Kidney (tissue), 14 donors: ENCODE results near the gene WDR44. TPM values are rescaled to one million over a fixed set of nuclear protein-coding genes. Genes with fewer than 3 reads are reported as not detected.

Source experiments
- DNase-seq, 5 donors: peaks; one replicate each; pipeline ENCODE4 v3.0.0-alpha.2; 2013 to 2020
- FAIRE-seq: peaks from 2 replicates; lab custom pipeline; 2012; peaks lifted over from hg19 to GRCh38; lab: Jason Lieb, UNC
- H3K27ac ChIP-seq, 2 donors: one replicate each; pipeline ENCODE4 v1.7.0; 2013; ENCODE audit warnings: low read depth in 2 of 2, low read length in 2 of 2, inconsistent platforms in 1 of 2
- H3K27me3 ChIP-seq: one replicate; pipeline ENCODE4 v1.7.1; 2013; ENCODE audit warnings: low read length, inconsistent platforms; ENCODE audit not compliant: control insufficient read depth, insufficient read depth
- H3K36me3 ChIP-seq, 3 donors: one replicate each; pipeline versions ENCODE4 v1.7.0 to v1.7.1; 2013; ENCODE audit warnings: low read length in 3 of 3, control low read depth in 1 of 3, inconsistent platforms in 1 of 3; ENCODE audit not compliant: insufficient read depth in 3 of 3, control insufficient read depth in 2 of 3
- H3K4me1 ChIP-seq, 3 donors: one replicate each; pipeline versions ENCODE4 v1.7.0 to v1.7.1; 2013; ENCODE audit warnings: low read length in 3 of 3, inconsistent platforms in 1 of 3, low read depth in 1 of 3; ENCODE audit not compliant: control insufficient read depth in 2 of 3, insufficient read depth in 2 of 3
- H3K4me3 ChIP-seq, 3 donors: one replicate each; pipeline versions ENCODE4 v1.7.0 to v1.8.1; 2013; ENCODE audit warnings: low read length in 3 of 3, control low read depth in 1 of 3, inconsistent platforms in 1 of 3
- H3K9ac ChIP-seq, 3 donors: one replicate each; pipeline versions ENCODE4 v1.7.0 to v1.7.1; 2013; ENCODE audit warnings: low read length in 3 of 3, control low read depth in 1 of 3, inconsistent platforms in 1 of 3
- H3K9me3 ChIP-seq, 3 donors: one replicate each; pipeline versions ENCODE4 v1.7.0 to v1.7.1; 2013; ENCODE audit warnings: low read length in 3 of 3, control low read depth in 1 of 3, inconsistent platforms in 1 of 3; ENCODE audit not compliant: control insufficient read depth in 2 of 3, insufficient read depth in 1 of 3
- CTCF ChIP-seq: IDR thresholded peaks from 3 replicates; pipeline ENCODE4 v1.5.1; 2012; ENCODE audit warnings: mild to moderate bottlenecking, moderate library complexity, borderline replicate concordance; ENCODE audit not compliant: insufficient read depth; ENCODE audit errors: extremely low read depth
- intact Hi-C: fragments of 100-400 bp; cut with DNase I; formaldehyde crosslinking; loops from one replicate; pipeline ENCODE4 v1.11.1; 2022
- polyA plus RNA-seq: library from polyadenylated mRNA; stranded (reverse); fragments of 350-450 nt; fragmentation: Illumina TruSeq; extraction: RNeasy Lipid Tissue Mini Kit (QIAGEN cat#74804); gene quantifications from one replicate; pipeline ENCODE4 v1.2.3, GENCODE V29; 2014; ENCODE audit warnings: low read depth, low replicate concordance; ENCODE audit not compliant: insufficient read depth
- total RNA-seq: library from RNA; stranded (reverse); fragmentation: NEBNext Ultra II Directional; extraction: Animal tissue kit (Norgen Biotek cat#: 25700); gene quantifications from one replicate; pipeline ENCODE4 v1.2.1, GENCODE V29; 2021
- donor health status: control.
- donor health status: control.
- donor health status: control.
- donor health status: control.
- donor health status: control.
- donor health status: DM: yes; HTN: yes; CAD: no.
- donor health status: Normal renal cell carcinoma (clear cell type).

Gene WDR44
- total and polyA plus RNA-seq, 2 donors from 2014 or later, result 3.6 to 15.5 TPM

- Histone ChIP-seq H3K27ac (no peak overlapping the region), H3K4me3 (no peak overlapping the region), H3K9ac (no peak overlapping the region), H3K4me1 (no peaks in the 10 kb centered on the region), H3K36me3 (peaks cover 0 to 4% (median 0%) of the 10 kb centered on the region in 3 donors), H3K9me3 (no peaks in the 10 kb centered on the region), H3K27me3 (no peaks in the 10 kb centered on the region)
- TF ChIP-seq CTCF, result no peak
- FAIRE-seq, result peak; percentile 69
- intact Hi-C loops, result no loop called here
- DNase-seq, result no peak
These were observed 50.2 kb downstream of the WDR44 start for GRCh38 chrX:118396113-118396512.

GRCh38 chrX:118418811-118419251 lies 72.9 kb downstream of the WDR44 start:
- no peak overlapping the region for H3K4me3 ChIP-seq
- H3K9me3 ChIP-seq, result no peaks in the 10 kb centered on the region
- peaks cover 0 to 3% (median 0%) of the 10 kb centered on the region in 3 donors for H3K36me3 ChIP-seq
- H3K27me3 ChIP-seq, result no peaks in the 10 kb centered on the region
- no peak overlapping the region for H3K27ac ChIP-seq
- H3K9ac ChIP-seq, result no peak overlapping the region
- H3K4me1 ChIP-seq, result no peaks in the 10 kb centered on the region
- intact Hi-C loops, result no loop called here
- no peak for TF ChIP-seq CTCF
- FAIRE-seq, result no peak
- DNase-seq, result no peak

GRCh38 chrX:118420462-118420861 lies 74.6 kb downstream of the WDR44 start:
- H3K4me1 ChIP-seq, result no peaks in the 10 kb centered on the region
- H3K9ac ChIP-seq, result no peak overlapping the region
- H3K4me3 ChIP-seq, result no peak overlapping the region
- intact Hi-C loops, result no loop called here
- DNase-seq (peak in 1 of 5 donors; percentile 2), FAIRE-seq (no peak)
- peaks cover 0 to 3% (median 0%) of the 10 kb centered on the region in 3 donors for H3K36me3 ChIP-seq
- no peaks in the 10 kb centered on the region for H3K27me3 ChIP-seq
- no peak for TF ChIP-seq CTCF
- no peaks in the 10 kb centered on the region for H3K9me3 ChIP-seq
- no peak overlapping the region for H3K27ac ChIP-seq

GRCh38 chrX:118423558-118423957 lies 77.7 kb downstream of the WDR44 start:
- no peak for TF ChIP-seq CTCF
- Histone ChIP-seq H3K9me3 (no peaks in the 10 kb centered on the region), H3K9ac (no peak overlapping the region), H3K36me3 (peaks cover 0 to 3% (median 0%) of the 10 kb centered on the region in 3 donors), H3K4me3 (no peak overlapping the region), H3K27ac (no peak overlapping the region), H3K27me3 (no peaks in the 10 kb centered on the region), H3K4me1 (no peaks in the 10 kb centered on the region)
- FAIRE-seq, result no peak
- intact Hi-C loops, result no loop called here
- no peak for DNase-seq
